CD4-positive, alpha-beta memory T cell (primary cell): ENCODE data around the gene DNAJB1. TPM values are rescaled to one million over a fixed set of nuclear protein-coding genes. Genes with fewer than 3 reads are reported as not detected.
A peak's percentile ranks its signal among the peaks of the same experiment; 100 is the strongest.
"Not testable (repeated sequence)": the region's sequence is repeated elsewhere in the genome, so short reads cannot be mapped to it uniquely, and the experiment has no call there.

ENCODE experiments used
- CTCF ChIA-PET: fragments of 350-600 bp; sonication (Branson Sonifier 250); formaldehyde crosslinking; loops from one replicate; lab custom pipeline; 2021; ENCODE audit warnings: inconsistent platforms; ENCODE audit not compliant: partially characterized antibody; lab: Charles Lee
- POLR2A ChIA-PET: fragments of 350-600 bp; sonication (Branson Sonifier 250); formaldehyde crosslinking; loops from one replicate; lab custom pipeline; 2021; ENCODE audit not compliant: partially characterized antibody; lab: Charles Lee
- DNase-seq, 5 donors: peaks; one replicate each; pipeline versions ENCODE4 v3.0.0 to v3.0.0-alpha.2; 2020 to 2022; ENCODE audit warnings: mixed read lengths in 1 of 5
- H3K27ac ChIP-seq: one replicate; pipeline ENCODE4 v1.7.0; 2013; ENCODE audit warnings: low read depth, low read length
- H3K27me3 ChIP-seq: 2 replicates; pipeline ENCODE4 v1.7.0; 2013; ENCODE audit warnings: mild to moderate bottlenecking, low read length, moderate library complexity; ENCODE audit not compliant: insufficient read depth
- H3K36me3 ChIP-seq: 2 replicates; pipeline ENCODE4 v1.7.0; 2013; ENCODE audit warnings: mild to moderate bottlenecking, low read length, moderate library complexity; ENCODE audit not compliant: insufficient read depth
- H3K4me1 ChIP-seq: 2 replicates; pipeline ENCODE4 v1.7.0; 2013; ENCODE audit warnings: mild to moderate bottlenecking, low read length, moderate library complexity; ENCODE audit not compliant: insufficient read depth
- H3K4me3 ChIP-seq, 2 donors: one replicate each; pipeline ENCODE4 v1.7.0; 2013; ENCODE audit warnings: low read length in 2 of 2, mild to moderate bottlenecking in 1 of 2
- H3K9me3 ChIP-seq, 2 donors: one replicate each; pipeline ENCODE4 v1.7.0; 2013; ENCODE audit warnings: low read length in 2 of 2, control low read depth in 1 of 2; ENCODE audit not compliant: control insufficient read depth in 1 of 2
- H3K27ac Mint-ChIP-seq, 7 donors: one replicate each; pipeline ENCODE4 v1.8.0; 2020 to 2021; ENCODE audit warnings: mixed read lengths in 7 of 7, mild to moderate bottlenecking in 6 of 7, inconsistent platforms in 3 of 7, moderate library complexity in 3 of 7
- H3K27me3 Mint-ChIP-seq, 2 donors: one replicate each; pipeline ENCODE4 v1.8.0; 2020 to 2021; ENCODE audit warnings: mixed read lengths in 2 of 2
- H3K36me3 Mint-ChIP-seq, 2 donors: one replicate each; pipeline ENCODE4 v1.8.0; 2020 to 2021; ENCODE audit warnings: mixed read lengths in 2 of 2, inconsistent platforms in 1 of 2, mild to moderate bottlenecking in 1 of 2
- H3K4me1 Mint-ChIP-seq, 4 donors: one replicate each; pipeline ENCODE4 v1.8.0; 2020 to 2021; ENCODE audit warnings: mixed read lengths in 4 of 4, mild to moderate bottlenecking in 1 of 4
- H3K4me3 Mint-ChIP-seq, 8 donors: one replicate each; pipeline ENCODE4 v1.8.0; 2020 to 2021; ENCODE audit warnings: mixed read lengths in 8 of 8, mild to moderate bottlenecking in 7 of 8, moderate library complexity in 6 of 8, inconsistent platforms in 3 of 8
- H3K9me3 Mint-ChIP-seq, 8 donors: one replicate each; pipeline ENCODE4 v1.8.0; 2020 to 2021; ENCODE audit warnings: mixed read lengths in 8 of 8, mild to moderate bottlenecking in 5 of 8, inconsistent platforms in 3 of 8, moderate library complexity in 1 of 8
- intact Hi-C: fragments of 100-400 bp; cut with micrococcal nuclease; formaldehyde crosslinking; loops from one replicate; pipeline ENCODE4 v1.15.1; 2023
- polyA plus RNA-seq, 2 donors: library from polyadenylated mRNA; unstranded; fragments of 300-500 nt; fragmentation: Illumina TruSeq; gene quantifications; one replicate each; pipeline ENCODE4 v1.2.3, GENCODE V29; 2021
- total RNA-seq, 2 experiments: library from RNA; stranded (reverse); gene quantifications; one replicate each; pipeline ENCODE4 v1.2.3, GENCODE V29; 2021

Gene DNAJB1
- total and polyA plus RNA-seq, 4 experiments from 2014 or later: 122 to 824 (median 223) TPM

GRCh38 chr19:14544977-14545715 lies 26.9 kb upstream of the DNAJB1 start:
- CTCF ChIA-PET: interaction anchor here (1.2 to 2.6 kb wide), 2 partner anchors 11 to 13 kb away, joined by 3 to 11 read pairs; no protein-coding TSS in a partner anchor
- H3K4me3 ChIP-seq: no peak overlapping the region
- Mint-ChIP-seq H3K4me1 (peaks cover 12 to 50% (median 21%) of the 10 kb centered on the region in 4 donors), H3K36me3 (peaks cover 7 to 27% of the 10 kb centered on the region in 2 donors), H3K27ac (peak overlapping the region in 3 of 7 donors; percentile 19 to 44 (median 42)), H3K4me3 (no peak overlapping the region), H3K9me3 (peaks cover 0 to 4% (median 0%) of the 10 kb centered on the region in 8 donors), H3K27me3 (no peaks in the 10 kb centered on the region)
- H3K36me3 ChIP-seq: peaks cover 6% of the 10 kb centered on the region
- peaks cover 6% of the 10 kb centered on the region for H3K4me1 ChIP-seq
- no peaks in the 10 kb centered on the region for H3K27me3 ChIP-seq
- POLR2A ChIA-PET: interaction anchor here (0.6 kb wide), 1 partner anchor 33 kb away, joined by 3 read pairs; no protein-coding TSS in a partner anchor
- intact Hi-C loops: no loop called here
- no peaks in the 10 kb centered on the region for H3K9me3 ChIP-seq
- H3K27ac ChIP-seq: no peak overlapping the region
- no peak for DNase-seq

DNA sequence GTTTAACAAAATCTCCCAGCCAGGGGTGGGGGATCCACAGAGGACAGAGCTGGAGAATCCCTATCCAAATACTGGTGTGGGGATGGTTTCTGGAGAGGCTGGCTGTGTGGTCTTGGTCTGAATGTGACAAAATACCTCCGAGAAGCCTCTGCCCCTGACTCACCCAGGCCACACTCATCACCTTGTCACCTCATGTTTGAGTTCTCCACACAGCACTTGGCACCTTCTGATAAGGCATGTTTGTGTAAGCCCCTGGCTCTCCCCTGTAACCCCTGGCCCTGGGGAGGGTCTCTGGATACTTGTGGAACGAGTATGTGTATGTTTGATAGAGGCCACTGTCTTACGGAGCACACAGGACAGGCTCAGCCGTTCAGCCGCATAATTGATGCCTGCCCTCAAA lies 25.9 kb upstream of the DNAJB1 start:
- H3K27ac ChIP-seq: no peak overlapping the region
- intact Hi-C loops: no loop called here
- H3K27me3 Mint-ChIP-seq: no peaks in the 10 kb centered on the region
- H3K4me3 Mint-ChIP-seq: no peak overlapping the region
- H3K36me3 ChIP-seq: peaks cover 4% of the 10 kb centered on the region
- POLR2A ChIA-PET: no interaction called here
- no peaks in the 10 kb centered on the region for H3K27me3 ChIP-seq
- CTCF ChIA-PET: interaction anchor here (0.8 to 2.6 kb wide), 3 partner anchors 10 to 63 kb away, joined by 4 to 11 read pairs (median 5); no protein-coding TSS in a partner anchor
- H3K4me1 Mint-ChIP-seq: peaks cover 8 to 54% (median 22%) of the 10 kb centered on the region in 4 donors
- no peaks in the 10 kb centered on the region for H3K9me3 ChIP-seq
- H3K27ac Mint-ChIP-seq: peak overlapping the region in 3 of 7 donors; percentile 53 to 70 (median 60)
- H3K4me3 ChIP-seq: no peak overlapping the region
- H3K9me3 Mint-ChIP-seq: peaks cover 0 to 4% (median 0%) of the 10 kb centered on the region in 8 donors
- H3K36me3 Mint-ChIP-seq: peaks cover 3 to 27% of the 10 kb centered on the region in 2 donors
- peaks cover 6% of the 10 kb centered on the region for H3K4me1 ChIP-seq
- no peak for DNase-seq

- Histone ChIP-seq H3K27ac (no peak overlapping the region), H3K4me1 (peaks cover 6% of the 10 kb centered on the region)
- intact Hi-C loops: no loop called here
Observed at GRCh38 chr19:14542711-14543328, 24.6 kb upstream of the DNAJB1 start.

DNA sequence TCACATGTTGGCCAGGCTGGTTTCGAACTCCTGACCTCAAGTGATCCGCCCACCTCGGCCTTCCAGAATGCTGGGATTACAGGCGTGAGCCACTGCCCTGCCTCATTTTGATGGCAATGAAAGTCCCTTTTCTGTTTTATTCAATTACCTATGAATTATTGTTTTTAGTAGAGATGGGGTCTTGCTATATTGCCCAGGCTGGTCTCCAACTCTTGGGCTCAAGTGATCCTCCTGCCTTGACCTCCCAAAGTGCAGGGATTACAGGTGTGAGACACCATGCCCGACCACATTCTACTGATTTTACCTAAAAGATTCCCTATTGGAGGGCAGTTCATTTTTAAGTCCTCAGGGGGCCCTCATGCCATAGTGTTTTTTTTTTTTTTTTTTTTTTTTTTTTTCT lies 23.8 kb upstream of the DNAJB1 start:
- H3K27ac Mint-ChIP-seq, H3K9me3 Mint-ChIP-seq, H3K4me3 ChIP-seq, H3K9me3 ChIP-seq, H3K36me3 ChIP-seq, H3K27ac ChIP-seq, H3K27me3 Mint-ChIP-seq, H3K27me3 ChIP-seq, H3K4me3 Mint-ChIP-seq, intact Hi-C loops, DNase-seq, POLR2A ChIA-PET: not testable (repeated sequence)
- Mint-ChIP-seq H3K4me1 (peaks cover 13 to 62% (median 26%) of the 10 kb centered on the region in 4 donors), H3K36me3 (peaks cover 3 to 20% of the 10 kb centered on the region in 2 donors)
- peaks cover 11% of the 10 kb centered on the region for H3K4me1 ChIP-seq
- CTCF ChIA-PET: interaction anchor here (1.5 kb wide), 1 partner anchor 12 kb away, joined by 3 read pairs; no protein-coding TSS in a partner anchor

More at GRCh38 chr19:14542711-14543328, 24.6 kb upstream of the DNAJB1 start:
- Mint-ChIP-seq H3K4me3 (no peak overlapping the region), H3K9me3 (peaks cover 0 to 4% (median 0%) of the 10 kb centered on the region in 8 donors), H3K4me1 (peaks cover 10 to 57% (median 22%) of the 10 kb centered on the region in 4 donors), H3K27ac (no peak overlapping the region), H3K27me3 (no peaks in the 10 kb centered on the region), H3K36me3 (peaks cover 3 to 21% of the 10 kb centered on the region in 2 donors)
- no peaks in the 10 kb centered on the region for H3K36me3 ChIP-seq
- H3K9me3 ChIP-seq: no peaks in the 10 kb centered on the region
- H3K27me3 ChIP-seq: no peaks in the 10 kb centered on the region
- DNase-seq: no peak
- ChIA-PET CTCF (interaction anchor here (2.6 kb wide), 1 partner anchor 13 kb away, joined by 11 read pairs; no protein-coding TSS in a partner anchor), POLR2A (no interaction called here)
- no peak overlapping the region for H3K4me3 ChIP-seq

DNA sequence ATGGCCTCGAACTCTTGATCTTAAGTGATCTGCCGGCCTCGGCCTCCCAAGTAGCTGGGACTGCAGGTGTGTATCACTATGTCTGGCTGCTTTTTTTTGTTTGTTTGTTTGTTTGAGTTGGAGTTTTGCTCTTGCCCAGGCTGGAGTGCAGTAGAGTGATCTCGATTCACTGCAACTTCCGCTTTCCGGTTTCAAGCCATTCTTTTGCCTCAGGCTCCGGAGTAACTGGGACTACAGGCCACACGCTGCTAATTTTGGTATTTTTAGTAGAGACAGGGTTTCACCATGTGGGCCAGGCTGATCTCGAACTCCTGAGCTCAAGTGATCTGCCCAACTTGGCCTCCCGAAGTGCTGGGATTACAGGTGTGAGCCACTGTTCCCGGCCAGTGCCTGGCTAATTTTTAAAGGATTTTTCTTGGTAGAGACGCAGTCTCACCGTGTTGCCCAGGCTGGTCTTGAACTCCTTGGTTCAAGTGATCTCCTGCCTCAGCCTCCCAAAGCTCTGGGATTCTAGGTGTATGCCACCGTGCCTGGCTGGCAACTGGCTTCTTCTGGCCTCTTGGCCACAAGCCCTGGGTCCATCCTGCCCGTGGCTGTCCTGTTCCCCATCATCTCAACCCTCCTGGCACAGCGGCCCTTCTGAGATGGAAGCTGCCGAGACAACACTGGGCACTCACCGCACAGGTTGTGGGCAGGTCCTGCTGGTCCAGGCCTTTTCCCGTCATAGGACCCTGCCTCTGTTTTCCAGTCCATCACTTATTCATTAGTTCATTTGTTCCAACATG lies 22.7 kb upstream of the DNAJB1 start:
- H3K9me3 ChIP-seq: no peaks in the 10 kb centered on the region
- CTCF ChIA-PET: interaction anchor here (1.5 kb wide), 1 partner anchor 13 kb away, joined by 3 read pairs; no protein-coding TSS in a partner anchor
- no peak overlapping the region for H3K27ac ChIP-seq
- POLR2A ChIA-PET: no interaction called here
- H3K4me1 ChIP-seq: peaks cover 18% of the 10 kb centered on the region
- DNase-seq: no peak
- intact Hi-C loops: no loop called here
- H3K36me3 Mint-ChIP-seq: peaks cover 3 to 17% of the 10 kb centered on the region in 2 donors
- H3K27me3 ChIP-seq: no peaks in the 10 kb centered on the region
- H3K27me3 Mint-ChIP-seq: no peaks in the 10 kb centered on the region
- peaks cover 16 to 62% (median 28%) of the 10 kb centered on the region in 4 donors for H3K4me1 Mint-ChIP-seq
- H3K4me3 Mint-ChIP-seq: no peak overlapping the region
- no peak overlapping the region for H3K4me3 ChIP-seq
- H3K36me3 ChIP-seq: no peaks in the 10 kb centered on the region
- peaks cover 0 to 4% (median 0%) of the 10 kb centered on the region in 8 donors for H3K9me3 Mint-ChIP-seq
- H3K27ac Mint-ChIP-seq: peak overlapping the region in 4 of 7 donors; percentile 36 to 81 (median 58)

DNA sequence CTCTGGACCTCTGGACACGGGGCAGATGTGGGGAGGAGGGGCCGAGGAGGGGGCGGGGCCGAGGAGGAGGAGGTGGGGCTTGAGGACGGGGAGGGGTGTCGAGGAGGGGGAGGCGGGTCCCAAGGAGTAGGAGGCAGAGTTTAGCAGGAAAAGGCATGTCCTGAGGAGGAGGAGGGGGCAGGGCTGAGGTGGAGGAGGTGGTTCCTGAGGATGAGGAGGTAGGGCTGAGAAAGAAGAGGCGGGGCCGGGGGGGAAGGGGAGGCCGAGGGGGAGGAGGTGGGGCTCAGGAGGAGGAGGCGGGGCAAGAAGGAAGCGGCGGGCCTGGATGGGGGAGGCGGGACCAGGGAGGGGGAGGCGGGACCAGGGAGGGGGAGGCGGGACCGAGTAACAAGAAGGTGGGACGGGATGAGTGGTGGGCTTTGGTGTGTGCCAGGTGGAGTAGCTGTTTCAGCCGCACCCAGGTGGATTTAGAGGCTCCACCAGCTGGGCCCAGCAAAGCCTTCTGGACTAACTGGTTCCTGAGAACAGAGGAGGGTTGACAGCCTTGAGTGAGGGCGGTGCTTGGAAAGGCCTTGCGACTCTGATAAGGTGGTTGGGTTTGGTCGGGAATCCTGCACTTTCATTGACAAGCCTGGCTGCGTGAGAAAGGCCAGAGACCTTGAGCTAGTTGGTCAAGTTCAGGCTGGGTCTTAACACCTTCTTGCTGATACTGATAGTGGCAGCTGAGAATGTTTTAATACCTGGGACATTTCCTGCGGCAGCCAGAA lies 18.9 kb upstream of the DNAJB1 start:
- H3K9me3 ChIP-seq: no peaks in the 10 kb centered on the region
- POLR2A ChIA-PET: interaction anchor here (0.9 to 28.2 kb wide), 4 partner anchors 14 to 30 kb away, joined by 3 to 1220 read pairs (median 8); partner anchors contain the start of genes DNAJB1 and GIPC1
- Mint-ChIP-seq H3K36me3 (peaks cover 12 to 14% of the 10 kb centered on the region in 2 donors), H3K9me3 (peaks cover 0 to 1% (median 0%) of the 10 kb centered on the region in 8 donors), H3K27me3 (no peaks in the 10 kb centered on the region), H3K27ac (peak overlapping the region in 5 of 7 donors; percentile 6 to 76 (median 62)), H3K4me3 (peak overlapping the region in 2 of 8 donors; percentile 10 to 17), H3K4me1 (peaks cover 18 to 55% (median 31%) of the 10 kb centered on the region in 4 donors)
- H3K27me3 ChIP-seq: no peaks in the 10 kb centered on the region
- intact Hi-C loops: no loop called here
- peak in 4 of 5 donors; percentile 25 to 46 (median 30) for DNase-seq
- H3K36me3 ChIP-seq: peaks cover 9% of the 10 kb centered on the region
- CTCF ChIA-PET: interaction anchor here (0.6 to 2.1 kb wide), 9 partner anchors 14 to 565 kb away, joined by 3 to 6 read pairs (median 4); partner anchors contain the start of gene NDUFB7
- H3K4me1 ChIP-seq: peaks cover 26% of the 10 kb centered on the region
- H3K27ac ChIP-seq: no peak overlapping the region
- no peak overlapping the region for H3K4me3 ChIP-seq
